Hindlimb muscle (tissue), 1 donor: ENCODE results near the gene LIPI. TPM values are rescaled to one million over a fixed set of nuclear protein-coding genes. Genes with fewer than 3 reads are reported as not detected.
"Not testable (repeated sequence)": the region's sequence is repeated elsewhere in the genome, so short reads cannot be mapped to it uniquely, and the experiment has no call there.

Experiments
- DNase-seq: peaks from one replicate; pipeline ENCODE4 v3.0.0-alpha.2; 2013
- polyA plus RNA-seq: library from polyadenylated mRNA; unstranded; fragments of 120-200 nt; gene quantifications from one replicate; pipeline ENCODE4 v1.2.1, GENCODE V29; 2013; ENCODE audit not compliant: insufficient read length

The LIPI gene
- polyA plus RNA-seq, 1 donor: 0.12 TPM

DNA sequence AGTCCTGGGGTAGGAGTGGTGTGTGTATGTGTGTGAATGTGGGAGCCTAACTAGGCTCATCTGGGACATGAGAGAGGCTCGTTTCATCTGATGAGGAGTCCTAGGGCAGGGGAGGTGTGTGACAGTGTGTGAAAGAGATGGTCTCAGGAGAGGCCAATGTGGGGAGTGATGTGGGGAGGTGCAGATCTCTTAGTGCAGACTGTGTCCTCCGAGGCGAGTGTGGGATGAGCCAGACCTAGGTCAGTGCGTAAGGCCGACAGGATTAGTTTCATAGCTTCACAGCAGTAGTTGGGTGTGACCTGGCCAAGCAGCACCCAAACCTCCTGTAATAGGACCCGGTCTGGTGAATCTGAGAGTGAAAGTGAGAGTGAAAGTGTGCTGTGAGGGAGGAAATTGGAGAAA, 94.7 kb downstream of the LIPI start:
- no peak for DNase-seq

DNA sequence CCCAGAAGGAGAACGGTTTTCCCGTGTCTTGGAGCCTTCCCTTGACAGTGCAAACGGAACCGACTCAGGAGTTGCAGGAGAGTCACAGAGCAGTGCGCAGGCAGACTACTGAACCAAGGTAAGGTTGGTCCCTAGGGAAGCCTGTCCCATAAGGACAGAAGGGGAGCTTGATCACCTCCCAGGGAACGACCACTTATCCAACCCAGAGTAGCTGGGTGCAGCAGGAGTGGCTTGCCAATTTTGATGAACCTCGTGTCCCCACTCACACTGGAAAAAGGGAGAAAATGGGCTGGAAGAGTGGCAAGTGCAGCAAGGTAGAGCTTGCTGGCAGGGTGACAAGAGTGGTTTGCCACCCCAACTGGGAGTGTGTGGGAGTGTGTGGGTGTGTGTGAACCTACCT, 95.1 kb downstream of the LIPI start:
- DNase-seq: no peak

DNA sequence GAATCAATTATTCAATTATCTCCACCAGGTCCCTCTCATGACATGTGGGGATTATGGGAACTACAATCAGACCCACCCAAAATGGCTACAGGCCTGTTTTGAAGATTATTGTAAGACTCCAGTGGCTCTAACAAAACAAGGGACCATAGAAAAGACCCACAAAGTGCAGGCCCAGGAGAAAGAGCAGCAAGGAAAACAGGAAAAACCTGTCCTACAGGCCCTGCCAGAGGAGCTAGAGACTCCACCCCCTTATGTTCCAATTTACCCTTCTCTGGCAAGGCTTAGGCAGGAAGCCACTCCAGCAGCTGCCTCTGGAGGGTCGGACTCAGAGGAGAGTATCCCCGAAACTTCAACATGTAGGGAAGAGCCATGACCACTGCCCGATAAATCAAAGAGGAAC, 96.5 kb downstream of the LIPI start:
- no peak for DNase-seq

DNA sequence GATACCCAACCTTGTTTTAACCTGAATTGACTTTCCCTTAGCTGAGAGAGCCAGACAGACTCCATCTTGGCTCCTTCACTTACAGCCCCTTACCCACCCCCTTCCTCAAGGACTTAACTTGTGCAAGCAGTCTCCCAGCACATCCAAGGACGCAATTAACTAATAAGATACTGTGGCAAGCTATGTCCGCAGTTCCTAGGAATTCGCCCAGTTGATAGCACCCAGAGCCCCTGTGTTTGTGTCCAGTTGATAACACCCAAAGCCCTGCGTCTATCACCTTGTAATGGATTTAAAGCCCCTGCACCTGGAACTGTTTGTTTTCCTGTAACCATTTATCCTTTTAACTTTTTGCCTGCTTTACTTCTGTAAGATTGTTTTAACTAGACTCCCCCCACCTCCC, 106.2 kb downstream of the LIPI start:
- not testable (repeated sequence) for DNase-seq

DNA sequence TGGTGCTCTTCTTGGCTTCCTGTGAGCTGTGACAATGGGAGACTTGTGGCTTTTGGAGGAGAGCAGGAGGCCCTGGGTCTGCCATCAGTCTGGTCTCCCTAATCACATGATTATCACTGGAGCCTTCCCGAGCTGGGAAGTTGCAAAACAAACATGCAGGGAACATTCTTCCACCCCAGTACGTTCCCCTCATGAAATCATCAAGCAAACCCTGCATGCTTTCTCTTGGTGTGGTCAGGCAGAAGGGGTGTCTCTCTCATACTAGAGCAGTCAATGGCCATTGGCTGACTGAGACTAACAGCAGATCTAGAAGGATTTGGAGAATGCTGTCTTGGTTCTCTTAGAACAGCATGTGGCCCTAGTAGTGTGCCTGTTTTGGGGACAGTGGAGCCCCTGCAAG, 111.2 kb downstream of the LIPI start:
- no peak for DNase-seq

DNA sequence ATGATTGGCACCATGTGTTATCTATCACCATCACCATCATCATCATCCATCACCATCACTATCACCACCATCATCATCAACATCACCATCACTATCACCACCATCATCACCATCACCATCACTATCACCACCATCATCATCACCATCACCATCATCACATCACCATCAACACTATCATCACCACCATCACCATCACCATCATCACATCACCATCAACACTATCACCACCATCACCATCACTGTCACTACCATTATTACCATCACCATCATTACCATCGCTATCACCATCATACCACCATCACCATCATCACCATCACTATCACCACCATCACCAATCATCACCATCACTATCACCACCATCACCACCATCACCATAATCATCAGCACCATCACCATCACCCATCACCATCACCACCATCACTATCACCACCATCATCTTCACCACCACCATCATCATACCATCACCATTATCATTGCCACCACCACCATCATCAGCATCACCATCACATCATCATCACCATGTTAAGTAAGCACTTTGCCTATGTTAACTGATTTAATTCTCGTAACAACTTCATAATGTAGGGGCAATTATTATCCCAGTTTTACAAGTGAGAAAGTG, 112.8 kb downstream of the LIPI start:
- DNase-seq: no peak

DNA sequence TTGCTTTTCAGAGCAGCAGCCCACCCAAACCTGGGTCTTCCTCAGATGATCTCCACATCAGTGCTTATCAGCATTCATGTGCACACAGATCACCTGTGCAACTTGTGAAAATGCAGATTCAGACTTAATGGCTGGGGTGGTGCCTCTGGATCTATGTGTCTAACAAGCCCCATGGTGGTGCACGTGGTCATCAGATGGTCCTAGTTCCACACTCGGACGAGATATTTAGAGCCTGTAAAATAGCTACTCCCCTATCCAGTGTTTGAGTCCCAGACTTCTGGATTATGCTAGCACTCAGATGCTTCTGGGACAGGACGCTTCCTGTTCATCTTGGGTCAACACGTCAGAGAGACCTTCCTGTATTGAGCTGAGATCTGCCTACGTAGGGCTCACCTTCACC, 114.2 kb downstream of the LIPI start:
- no peak for DNase-seq

DNA sequence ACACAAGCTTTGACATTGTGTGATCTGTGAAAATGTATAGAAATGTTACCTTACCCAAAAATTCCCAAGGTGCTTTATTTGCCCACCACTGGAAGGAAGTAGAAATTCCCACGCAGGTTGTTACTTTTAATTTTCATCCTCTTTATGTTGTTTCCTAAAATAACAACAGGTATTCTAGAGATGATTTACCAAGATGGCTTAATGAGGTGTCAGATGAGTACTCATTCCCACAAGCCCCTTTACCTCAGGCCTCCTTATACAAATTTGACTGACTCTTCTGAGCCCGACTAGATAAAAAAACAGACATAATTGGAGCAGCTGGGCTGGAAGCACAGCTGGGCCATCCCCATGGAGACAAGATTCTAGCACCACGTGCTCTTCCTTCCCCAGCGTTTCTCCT, 114.6 kb downstream of the LIPI start:
- no peak for DNase-seq

DNA sequence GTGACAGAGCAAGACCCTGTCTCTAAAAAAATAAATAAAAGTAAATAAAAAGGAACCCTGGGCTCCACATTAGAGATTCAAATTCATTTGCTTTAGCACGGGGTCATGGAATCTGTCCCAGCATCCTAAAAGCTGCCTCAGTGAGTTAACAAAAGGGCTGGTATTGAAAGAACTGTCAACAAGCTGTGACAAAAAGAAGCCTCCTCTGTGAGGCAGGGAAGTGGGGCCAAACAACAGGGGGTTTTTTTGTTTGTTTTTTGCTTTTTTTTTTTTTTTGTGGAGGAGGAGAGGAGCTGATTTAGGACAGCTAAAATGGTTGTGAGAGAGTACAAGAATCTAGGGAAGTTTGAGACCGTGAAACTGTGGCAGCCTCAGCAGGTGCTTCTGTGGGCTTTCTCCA, 115.7 kb downstream of the LIPI start:
- no peak for DNase-seq

DNA sequence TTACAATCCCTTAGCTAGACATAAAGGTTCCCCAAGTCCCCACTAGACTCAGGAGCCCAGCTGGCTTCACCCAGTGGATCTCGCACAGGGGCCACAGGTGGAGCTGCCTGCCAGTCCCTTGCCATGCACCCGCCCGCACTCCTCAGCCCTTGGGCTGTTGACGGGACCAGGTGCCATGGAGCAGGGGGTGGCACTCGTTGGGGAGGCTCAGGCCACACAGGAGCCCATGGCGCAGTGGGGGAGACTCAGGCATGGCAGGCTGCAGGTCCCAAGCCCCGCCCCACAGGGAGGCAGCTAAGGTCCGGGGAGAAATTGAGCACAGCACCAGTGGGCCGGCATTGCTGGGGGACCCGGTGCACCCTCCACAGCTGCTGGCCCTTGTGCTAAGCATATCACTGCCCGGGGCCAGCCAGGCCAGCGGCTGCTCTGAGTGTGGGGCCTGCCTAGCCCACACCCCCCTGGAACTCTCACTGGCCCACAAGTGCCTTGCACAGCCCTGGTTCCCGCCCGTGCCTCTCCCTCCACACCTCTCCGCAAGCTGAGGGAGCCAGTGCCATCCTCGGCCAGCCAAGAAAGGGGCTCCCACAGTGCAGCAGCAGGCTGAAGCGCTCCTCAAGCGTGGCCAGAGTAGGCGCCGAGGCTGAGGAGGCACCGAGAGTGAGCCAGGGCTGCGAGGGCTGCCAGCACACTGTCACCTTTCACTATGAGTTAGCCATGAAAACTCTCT, 117.8 kb downstream of the LIPI start:
- no peak for DNase-seq

DNA sequence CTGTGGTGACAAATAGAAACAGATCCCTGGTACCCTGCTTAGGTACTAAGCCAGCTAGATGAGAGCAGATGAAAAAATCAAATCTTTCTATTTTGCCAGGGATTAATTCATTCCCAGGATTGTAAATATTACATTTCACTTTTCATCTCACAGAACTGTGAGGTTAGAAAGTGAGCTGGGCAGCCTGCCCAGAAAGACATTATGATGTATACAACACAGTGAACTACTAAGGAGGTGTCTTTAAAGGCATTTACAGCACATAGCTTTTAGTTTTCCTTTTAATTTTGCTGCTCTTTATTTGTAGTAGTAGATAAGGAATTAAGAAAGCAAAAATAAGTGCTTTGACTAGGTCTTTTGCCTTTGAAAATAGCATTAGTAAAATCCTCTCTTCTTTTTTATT, 120.6 kb downstream of the LIPI start:
- DNase-seq: not testable (repeated sequence)

DNA sequence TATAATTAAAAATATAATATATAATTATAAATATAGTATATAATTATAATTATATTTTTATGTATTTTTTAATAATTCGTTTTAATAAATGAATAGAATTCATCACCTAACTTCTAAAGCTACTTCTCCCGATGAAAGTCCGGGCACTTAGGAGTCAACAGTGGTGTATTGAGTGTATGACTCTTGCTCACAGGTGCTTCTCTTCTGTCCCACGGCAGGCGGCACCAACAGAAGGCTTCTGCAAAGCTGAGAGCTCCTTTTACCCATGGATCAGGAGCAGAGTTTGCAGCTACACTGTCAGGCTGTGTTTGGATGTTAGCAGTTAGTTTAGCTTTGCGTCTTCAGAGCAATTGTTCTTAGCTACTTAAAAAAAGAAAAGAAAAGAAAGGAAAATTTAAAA, 122.4 kb downstream of the LIPI start:
- DNase-seq: no peak

DNA sequence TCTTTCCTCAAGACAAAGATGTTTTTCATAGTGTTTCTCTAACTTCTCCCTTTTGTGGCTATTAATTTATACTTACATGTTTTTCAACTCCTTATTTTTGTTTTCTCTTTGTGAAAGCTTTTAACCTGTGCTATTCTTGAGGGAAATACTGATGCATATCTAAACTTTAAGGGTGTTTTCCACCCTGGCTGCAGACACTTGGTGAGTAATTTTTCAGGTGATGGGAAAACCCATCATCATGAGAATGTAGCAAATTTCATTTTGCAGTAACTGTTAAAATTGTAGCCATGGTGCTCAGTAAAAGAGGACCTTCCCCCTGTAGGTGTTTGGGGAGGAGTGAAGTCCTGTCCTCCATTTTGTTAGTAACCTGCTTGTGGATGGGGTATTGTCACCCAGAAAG, 124.2 kb downstream of the LIPI start:
- DNase-seq: no peak

DNA sequence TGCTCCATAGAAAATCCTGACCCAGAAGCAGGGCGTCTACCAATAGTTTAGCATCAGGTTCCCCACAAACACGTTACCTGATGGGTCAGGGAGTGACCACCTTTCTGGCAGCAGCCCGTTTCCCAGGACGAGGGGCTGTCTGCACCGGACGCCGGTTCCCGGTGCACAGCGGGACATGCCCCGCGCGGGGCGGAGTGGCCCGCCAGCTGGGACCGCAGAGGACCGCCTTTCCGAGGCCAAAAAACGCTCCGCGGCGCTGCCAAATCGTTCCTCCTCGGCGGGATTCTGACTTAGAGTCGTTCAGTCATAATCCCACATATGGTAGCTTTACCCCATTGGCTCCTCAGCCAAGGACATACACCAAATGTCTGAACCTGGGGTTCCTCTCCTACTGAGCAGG, 126.1 kb downstream of the LIPI start:
- no peak for DNase-seq

DNA sequence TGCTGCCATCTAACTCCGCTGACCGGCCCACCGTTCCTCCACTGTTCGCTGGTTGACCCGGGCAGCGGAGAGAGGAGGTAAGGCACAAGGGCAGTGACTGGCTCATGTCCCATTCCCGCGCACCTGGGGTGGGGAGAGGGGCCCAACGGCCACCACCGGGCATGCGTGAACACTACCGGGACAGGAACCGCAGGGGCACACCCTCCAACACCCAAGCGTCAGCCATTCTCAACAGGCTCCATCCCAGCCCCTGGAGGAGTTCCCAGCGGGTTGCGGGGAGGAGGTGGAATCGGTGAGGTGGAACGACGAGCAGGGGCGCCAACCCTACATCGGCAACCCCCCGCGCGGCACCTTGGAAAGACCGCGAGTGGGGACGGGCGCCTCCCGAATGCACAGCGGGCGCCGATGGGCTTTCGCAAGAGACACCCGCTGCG, 126.7 kb downstream of the LIPI start:
- DNase-seq: no peak

DNA sequence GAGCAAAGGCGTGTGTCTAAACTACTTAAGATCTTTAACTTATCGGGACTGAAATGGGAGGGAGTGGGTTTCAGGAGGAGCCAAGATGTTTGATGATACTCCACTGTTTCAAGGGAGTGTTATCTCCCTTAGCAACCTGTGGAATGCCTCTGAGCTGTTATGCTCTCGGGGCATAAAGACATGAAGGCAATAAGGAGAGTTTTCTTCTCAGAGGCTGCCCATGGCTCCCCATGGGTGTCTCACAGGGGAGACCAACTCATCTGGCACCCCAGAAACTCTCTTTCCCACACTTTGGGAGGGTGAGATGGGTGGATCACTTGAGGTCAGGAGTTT, 130.0 kb downstream of the LIPI start:
- no peak for DNase-seq

DNA sequence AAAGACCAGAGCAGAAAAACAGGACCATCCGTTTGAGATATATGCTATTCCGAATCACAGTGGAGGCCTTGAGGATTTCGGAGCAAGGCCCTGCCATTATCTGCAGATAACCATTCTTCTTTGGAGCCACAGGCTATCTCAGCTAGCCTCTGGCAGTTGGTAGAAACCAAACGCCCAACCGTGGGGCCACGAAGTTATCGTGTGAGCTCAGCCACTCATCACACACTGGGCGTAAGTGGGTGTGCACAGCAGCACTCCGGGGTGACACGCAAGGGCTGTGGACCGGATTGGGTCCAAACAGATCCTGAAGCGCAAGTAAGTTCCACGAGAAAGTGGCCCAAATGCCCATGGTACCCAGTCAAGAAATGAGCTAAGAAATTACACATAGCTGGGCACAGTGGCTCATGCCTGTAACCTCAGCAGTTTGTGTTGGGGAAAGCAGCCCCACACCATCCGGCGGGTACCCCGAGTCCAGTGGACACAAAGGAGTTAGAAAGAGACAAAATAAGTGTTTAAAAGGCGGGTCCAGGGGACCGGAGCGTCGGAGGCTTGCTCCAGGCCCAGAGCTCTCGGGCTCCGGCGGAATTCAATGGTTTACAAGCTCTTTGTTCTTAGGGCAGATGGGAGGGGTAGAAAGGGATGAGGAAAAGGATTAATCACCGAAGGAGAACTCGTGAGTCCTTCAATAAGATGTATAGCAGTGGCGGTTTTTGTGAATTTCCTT, 130.6 kb downstream of the LIPI start:
- DNase-seq: no peak

DNA sequence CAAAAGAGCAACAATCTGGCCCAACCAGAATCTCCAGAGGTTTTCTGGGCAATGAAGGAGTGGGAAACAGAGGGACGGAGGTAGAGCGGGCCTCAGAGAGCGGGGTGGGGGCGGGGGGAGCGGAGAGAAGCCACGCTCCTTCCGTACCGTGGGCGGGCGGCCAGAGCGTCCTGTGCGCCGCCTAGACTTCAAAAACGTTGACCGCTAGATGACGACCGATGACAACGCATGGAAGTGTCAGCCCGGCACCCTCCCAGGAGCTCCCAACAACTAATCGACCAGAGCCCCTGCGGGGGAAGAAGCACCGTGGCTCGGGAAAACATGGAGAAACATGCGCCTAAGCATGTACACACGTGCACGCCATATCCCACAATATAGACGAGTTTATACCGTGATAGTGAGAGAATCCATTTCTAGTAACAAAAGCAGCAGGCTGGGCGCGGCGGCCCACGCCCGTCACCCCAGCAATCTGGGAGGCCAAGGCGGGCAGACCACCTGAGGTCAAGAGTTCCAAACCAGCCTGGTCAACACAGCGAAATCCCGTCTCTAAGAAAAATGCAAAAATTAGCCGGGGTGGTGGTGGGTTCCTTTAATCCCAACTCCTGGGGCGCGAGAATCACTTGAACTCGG, 131.9 kb downstream of the LIPI start:
- DNase-seq: no peak

DNA sequence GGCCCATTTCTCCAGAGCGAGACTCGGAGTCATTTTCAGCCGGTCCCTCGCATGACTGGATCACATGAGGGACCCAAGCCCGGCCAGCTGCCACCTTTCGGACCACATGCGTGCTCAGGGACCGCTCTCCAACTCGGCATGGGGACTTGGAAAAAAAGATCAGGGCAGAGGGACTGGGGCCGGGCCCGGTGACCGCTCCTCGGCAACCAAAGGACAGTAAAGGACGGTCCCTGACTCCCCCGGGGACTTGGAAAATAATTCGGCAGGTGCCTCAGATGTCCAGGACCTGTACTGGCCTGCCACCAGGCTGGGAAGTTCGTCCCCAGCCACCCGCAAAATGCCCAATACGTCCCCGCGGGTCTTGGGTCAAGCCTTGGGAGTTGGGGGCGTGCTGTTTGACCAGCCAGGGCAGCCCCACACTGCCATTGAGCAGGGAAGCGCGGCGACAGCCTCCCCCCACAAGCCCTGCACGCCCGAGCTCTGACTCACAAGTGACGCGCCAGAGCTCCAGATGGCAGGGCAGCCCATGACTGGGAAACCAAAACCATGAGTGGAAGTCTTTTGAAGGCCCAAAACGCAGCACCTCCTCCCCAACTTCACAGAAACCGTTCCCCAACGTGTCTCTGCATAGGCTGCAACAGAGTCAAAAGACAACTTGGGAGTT, 134.5 kb downstream of the LIPI start:
- no peak for DNase-seq

DNA sequence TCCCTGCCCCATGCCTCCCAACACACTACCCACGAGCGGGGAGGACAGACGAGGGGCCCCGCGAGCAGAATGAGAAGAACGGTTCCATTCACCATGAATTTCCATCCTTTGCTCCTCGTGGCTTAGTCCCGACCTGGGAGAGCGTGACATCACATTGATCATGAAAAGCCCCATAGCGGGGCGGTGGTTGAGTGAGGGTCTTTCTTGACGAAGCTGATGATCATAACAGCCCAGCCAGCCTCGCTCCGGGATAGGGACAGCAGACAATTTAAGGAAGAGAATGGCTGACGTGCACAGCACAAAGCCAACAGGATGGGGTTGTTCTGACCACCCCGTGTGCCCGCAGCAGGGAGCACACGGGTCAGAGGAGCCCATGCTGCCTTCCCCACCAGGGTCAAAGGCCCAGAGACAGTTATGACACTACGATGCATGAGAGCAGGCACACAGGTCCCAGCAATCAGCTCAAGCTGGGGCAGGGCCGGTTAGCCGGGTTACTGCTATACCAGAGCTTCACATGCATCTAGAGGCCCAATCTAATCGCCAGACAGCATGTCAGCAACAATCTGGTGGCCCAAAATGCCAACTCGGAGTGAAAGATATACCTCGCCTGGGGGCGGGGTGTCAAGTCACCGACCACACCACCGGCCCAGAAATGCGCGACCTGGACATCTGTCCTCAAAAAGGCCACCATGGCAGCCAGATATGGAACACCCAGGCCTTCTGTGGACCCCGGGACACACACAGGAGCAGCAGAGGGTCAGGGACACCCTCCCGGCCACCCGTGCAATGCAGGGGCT, 135.2 kb downstream of the LIPI start:
- DNase-seq: no peak

DNA sequence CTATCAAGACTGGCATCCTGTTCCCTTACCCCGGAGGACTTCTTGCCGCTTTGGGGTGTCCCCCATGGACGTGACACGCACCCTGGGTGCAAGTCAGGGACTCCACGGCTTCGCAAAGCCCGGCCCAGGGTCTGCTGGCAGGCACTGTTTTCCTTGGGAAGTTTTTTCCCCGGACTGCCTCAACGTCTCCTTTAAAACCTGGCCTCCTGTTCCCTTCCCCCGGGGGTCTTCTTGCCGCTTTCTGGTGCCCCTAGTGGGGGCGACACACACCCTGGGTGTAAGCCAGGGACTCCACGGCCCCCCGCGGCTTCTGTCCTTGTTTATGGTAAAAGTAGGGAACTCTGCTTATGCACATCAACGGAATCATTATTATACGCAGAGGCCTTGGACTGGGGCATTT, 136.6 kb downstream of the LIPI start:
- no peak for DNase-seq

DNA sequence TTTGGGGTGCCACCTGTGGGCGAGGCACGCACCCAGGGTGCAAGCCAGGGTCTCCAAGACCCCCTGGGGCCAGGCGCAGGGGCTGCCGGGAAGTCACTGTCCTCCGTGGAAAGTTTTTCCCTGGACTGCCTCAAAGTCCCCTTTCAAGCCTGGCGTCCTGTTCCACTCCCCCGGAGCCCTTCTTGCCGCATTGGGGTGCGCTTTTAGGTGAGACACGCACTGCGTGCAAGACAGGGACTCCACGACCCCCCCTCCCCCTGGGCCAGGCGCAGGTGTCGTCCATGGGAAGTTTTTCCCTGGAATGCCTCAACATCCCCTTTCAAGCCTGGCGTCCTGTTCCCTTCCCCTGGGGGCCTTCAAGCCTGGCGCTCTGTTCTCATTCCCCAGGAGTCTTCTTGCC, 137.1 kb downstream of the LIPI start:
- no peak for DNase-seq
